Measurements from ENCODE around the gene LRRC73.

The LRRC73 gene

DNA sequence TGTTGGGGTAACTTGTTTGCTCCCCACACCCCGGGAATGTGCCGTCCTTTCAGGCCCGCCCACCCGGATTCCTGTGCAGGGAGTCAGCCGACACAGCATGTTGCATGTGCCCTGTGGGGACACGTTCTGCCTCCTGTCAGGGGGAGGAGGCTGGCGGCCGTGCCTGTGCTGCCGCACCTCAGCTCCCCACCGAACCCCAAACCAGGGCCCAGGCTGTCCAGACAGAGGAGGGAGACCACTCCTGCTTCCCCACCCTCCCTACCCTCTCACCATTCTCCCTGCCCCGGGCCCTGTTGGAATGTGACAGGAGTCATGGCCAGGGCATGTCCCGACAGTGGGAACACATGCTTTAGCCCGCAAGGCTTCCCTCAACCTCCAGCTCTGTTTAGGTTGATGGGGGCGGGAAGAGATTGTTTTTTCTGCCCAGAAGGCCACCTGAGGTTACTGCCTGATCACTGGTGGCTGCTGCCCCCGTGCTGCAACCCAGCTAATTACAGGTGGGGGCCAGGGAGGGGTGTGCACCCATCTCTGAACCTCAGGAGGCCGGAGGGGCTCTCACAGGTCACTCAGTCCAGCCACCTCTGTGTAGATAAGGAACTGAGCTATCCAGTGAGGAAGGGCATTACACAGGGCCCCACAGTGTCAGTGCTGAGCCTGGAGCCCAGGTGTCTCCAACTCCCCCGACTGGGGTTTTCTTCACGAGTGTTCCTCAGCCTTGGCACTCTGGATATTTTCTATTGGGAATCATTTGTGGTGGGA is 13.6 kb downstream of the LRRC73 start:
- H3K4me3 ChIP-seq (replicated peaks in 1 of 2; ENCODE audit: low read depth in 2 of 2, low read length in 2 of 2), result no peak overlapping the region
- DNase-seq (ENCODE audit: low read depth in 2 of 2), result peak; percentile 51 to 59

DNA sequence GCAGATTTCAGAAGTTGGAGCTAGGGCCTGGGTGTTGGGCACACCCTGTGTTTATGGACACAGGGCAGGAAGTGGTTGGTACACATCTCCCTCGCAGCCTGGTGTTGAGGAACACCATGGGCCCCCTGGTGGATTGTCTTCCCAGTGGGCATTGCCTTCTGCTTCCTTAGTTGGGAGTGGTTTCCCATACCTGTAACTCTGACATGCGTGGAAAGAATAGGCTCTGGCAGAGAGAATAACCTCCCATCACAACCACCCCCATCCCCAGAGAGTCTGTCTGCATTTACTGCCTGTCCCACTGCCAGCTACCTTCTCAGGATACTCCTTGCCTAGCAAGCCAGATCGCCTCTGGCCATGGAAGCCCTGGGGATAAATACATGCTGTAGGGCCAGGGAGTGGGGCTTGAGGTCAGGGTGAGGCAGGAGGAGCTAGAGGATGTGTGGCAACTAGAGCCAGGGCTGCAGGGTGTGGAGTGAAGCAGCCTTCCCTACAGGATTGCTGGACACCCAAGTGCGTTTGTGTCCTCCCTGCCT is 14.7 kb downstream of the LRRC73 start:
- TF ChIP-seq, protein P1, sequence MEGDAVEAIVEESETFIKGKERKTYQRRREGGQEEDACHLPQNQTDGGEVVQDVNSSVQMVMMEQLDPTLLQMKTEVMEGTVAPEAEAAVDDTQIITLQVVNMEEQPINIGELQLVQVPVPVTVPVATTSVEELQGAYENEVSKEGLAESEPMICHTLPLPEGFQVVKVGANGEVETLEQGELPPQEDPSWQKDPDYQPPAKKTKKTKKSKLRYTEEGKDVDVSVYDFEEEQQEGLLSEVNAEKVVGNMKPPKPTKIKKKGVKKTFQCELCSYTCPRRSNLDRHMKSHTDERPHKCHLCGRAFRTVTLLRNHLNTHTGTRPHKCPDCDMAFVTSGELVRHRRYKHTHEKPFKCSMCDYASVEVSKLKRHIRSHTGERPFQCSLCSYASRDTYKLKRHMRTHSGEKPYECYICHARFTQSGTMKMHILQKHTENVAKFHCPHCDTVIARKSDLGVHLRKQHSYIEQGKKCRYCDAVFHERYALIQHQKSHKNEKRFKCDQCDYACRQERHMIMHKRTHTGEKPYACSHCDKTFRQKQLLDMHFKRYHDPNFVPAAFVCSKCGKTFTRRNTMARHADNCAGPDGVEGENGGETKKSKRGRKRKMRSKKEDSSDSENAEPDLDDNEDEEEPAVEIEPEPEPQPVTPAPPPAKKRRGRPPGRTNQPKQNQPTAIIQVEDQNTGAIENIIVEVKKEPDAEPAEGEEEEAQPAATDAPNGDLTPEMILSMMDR (IDR thresholded peaks at IDR 0.05; ENCODE audit: low read depth, low read length), result peak; percentile 16
- no peak for DNase-seq (ENCODE audit: low read depth in 2 of 2)
- H3K4me3 ChIP-seq (replicated peaks in 1 of 2; ENCODE audit: low read depth in 2 of 2, low read length in 2 of 2), result no peak overlapping the region

More for the DNA sequence above, 13.6 kb downstream of the LRRC73 start:
- TF ChIP-seq, protein P1 (IDR thresholded peaks at IDR 0.05; ENCODE audit: low read depth, low read length), result peak; percentile 54

DNA sequence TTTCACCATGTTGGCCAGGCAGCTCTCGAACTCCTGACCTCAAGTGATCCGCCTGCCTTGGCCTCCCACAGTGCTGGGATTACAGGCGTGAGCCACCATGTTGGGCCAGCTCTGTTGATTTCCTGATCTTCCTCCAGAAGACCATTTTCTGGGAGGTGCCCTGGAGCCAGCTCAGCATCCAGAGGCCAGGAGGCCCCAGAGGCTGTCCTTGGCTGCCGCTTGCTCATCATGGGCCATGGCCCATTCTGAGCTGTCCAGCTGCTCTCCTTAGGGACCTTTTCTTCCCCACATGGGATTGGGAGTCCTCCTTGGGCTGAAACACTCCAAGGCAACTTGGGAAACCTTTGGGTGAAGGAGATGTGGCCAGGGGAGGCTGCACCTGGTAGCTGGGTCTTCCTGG is 15.4 kb downstream of the LRRC73 start:
- no peak overlapping the region for H3K4me3 ChIP-seq (replicated peaks in 1 of 2; ENCODE audit: low read depth in 2 of 2, low read length in 2 of 2)
- DNase-seq (ENCODE audit: low read depth in 2 of 2), result no peak
- TF ChIP-seq, protein P1 (IDR thresholded peaks at IDR 0.05; ENCODE audit: low read depth, low read length), result no peak

GRCh38 chr6:43494321-43494720 is 15.8 kb downstream of the LRRC73 start:
- no peak overlapping the region for H3K4me3 ChIP-seq (replicated peaks in 1 of 2; ENCODE audit: low read depth in 2 of 2, low read length in 2 of 2)
- TF ChIP-seq, protein P1 (IDR thresholded peaks at IDR 0.05; ENCODE audit: low read depth, low read length), result no peak

GRCh38 chr6:43493833-43494232 is 16.3 kb downstream of the LRRC73 start:
- H3K4me3 ChIP-seq (replicated peaks in 1 of 2; ENCODE audit: low read depth in 2 of 2, low read length in 2 of 2), result no peak overlapping the region
- DNase-seq (ENCODE audit: low read depth in 2 of 2), result no peak
- TF ChIP-seq, protein P1 (IDR thresholded peaks at IDR 0.05; ENCODE audit: low read depth, low read length), result no peak

More at GRCh38 chr6:43494321-43494720, 15.8 kb downstream of the LRRC73 start:
- DNase-seq (ENCODE audit: low read depth in 2 of 2), result no peak

GRCh38 chr6:43493230-43493629 is 16.9 kb downstream of the LRRC73 start:
- TF ChIP-seq, protein P1 (IDR thresholded peaks at IDR 0.05; ENCODE audit: low read depth, low read length), result no peak
- no peak for DNase-seq (ENCODE audit: low read depth in 2 of 2)
- H3K4me3 ChIP-seq (replicated peaks in 1 of 2; ENCODE audit: low read depth in 2 of 2, low read length in 2 of 2), result no peak overlapping the region
